IPS-NIHi7 (cell line): ENCODE results near the gene ARMCX6.
"Not testable (repeated sequence)": the region's sequence is repeated elsewhere in the genome, so short reads cannot be mapped to it uniquely, and the experiment has no call there.

Experiments
- DNase-seq: peaks from one replicate; pipeline ENCODE4 v3.0.0; 2012; ENCODE audit warnings: mixed read lengths; ENCODE audit errors: extremely low spot score

Gene ARMCX6

DNA sequence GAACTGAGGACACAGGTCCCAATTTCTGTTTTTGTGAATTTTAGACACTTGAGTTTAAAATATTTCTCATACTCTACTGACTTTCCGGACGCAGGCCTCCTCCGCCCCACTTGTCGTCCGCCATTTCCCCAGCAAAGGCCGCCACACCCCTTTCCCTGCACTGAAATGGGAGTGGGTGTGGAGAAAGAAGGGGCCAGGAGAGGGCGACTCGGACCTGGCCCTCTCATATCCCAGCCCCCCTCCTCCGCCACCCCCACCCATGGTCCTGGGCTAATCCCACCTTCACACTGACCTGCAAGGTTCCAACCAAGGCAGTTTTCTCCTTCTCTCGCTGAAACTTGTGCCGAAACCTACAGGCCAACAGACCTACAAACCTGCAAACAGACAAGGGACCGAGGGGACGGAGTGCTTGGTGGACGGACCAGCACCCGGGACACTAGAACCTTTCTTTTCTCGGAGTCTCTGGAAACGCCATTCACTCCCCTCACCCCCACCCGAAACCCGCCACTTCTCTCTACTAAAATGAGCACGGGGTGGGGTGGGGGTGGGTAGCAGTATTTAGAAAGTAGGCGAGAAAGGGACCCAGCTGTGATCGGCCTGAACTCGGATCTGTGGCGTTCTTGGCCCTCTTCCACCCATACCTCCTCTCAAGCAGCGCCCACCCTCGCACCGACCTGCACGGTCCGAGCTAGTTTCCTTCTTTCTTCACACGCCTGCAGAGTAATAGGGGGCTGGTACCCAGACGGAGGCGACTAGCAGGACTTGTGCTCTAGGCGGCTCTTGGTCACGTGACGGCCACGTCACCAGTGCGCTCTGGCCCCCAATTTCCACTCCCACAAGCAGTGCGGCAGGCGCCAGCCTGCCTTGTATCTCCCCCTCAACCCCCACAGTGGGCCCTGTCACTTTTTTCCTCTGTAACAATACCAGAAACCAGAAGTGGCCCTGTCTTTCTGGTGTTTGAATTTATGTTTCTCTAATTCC lies at the start of gene ARMCX6:
Gene ARMCX6, minus strand, starts transcription at position 790 of the 981 bp plus-strand sequence. CDS start 1,380 bp downstream, outside the sequence.
- DNase-seq = peak; percentile 68

DNA sequence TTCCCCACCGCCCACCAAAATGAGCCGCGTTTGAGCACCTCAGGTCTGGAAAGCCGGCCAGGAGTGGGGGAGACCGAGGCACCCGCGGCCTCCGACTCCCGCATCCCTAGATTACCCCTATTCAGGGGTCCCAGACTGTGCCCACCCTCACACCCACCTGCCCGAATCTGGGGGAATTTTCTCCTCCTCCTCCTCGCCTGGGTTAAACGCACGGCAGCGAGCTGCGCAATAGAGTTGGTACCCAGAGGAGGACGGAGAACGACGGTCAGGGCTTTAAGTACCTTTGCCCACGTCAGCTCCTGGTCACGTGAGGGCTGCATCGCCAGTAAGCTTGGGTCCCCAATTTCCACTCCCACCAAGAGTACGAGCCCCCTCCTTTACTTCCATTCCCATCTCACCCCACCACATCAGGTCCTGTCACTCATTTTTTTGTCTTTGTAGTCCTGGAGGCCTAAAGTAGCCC lies 41.8 kb upstream of the ARMCX6 start, which contains the start of gene ARMCX2:
Gene ARMCX2, minus strand, starts transcription at position 250 of the 463 bp plus-strand sequence. CDS start 2,262 bp downstream, outside the sequence.
- DNase-seq = peak; percentile 59

- peak; percentile 84 for DNase-seq
Observed at GRCh38 chrX:101658661-101659491, 41.1 kb upstream of the ARMCX6 start.

GRCh38 chrX:101657495-101657894 lies 39.7 kb upstream of the ARMCX6 start:
- DNase-seq = no peak

GRCh38 chrX:101656817-101657216 lies 39.0 kb upstream of the ARMCX6 start:
- no peak for DNase-seq

DNA sequence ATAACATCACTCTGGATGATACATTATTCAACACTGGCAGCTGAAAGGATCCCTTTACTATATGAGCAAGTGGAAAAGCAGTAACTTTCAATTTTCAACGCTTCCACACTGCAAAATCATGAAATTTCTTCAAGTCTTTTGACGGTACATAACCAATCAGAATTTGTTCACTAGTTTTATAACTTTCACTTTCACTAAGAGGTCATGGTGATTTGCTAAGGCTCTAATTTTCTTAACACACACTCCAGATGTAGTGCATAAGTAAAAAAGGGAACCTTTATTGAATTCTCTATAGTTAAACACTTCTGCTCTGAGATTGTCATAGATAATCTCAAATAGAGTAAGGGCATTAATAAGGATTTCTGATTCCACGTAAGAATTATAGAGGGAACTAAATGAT lies 37.7 kb upstream of the ARMCX6 start:
- no peak for DNase-seq

DNA sequence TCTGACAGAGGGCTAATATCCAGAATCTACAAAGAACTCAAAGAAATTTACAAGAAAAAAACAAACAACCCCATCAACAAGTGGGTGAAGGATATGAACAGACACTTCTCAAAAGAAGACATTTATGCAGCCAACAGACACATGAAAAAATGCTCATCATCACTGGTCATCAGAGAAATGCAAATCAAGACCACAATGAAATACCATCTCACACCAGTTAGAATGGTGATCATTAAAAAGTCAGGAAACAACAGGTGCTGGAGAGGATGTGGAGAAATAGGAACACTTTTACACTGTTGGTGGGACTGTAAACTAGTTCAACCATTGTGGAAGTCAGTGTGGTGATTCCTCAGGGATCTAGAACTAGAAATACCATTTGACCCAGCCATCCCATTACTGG lies 29.9 kb upstream of the ARMCX6 start:
- not testable (repeated sequence) for DNase-seq

DNA sequence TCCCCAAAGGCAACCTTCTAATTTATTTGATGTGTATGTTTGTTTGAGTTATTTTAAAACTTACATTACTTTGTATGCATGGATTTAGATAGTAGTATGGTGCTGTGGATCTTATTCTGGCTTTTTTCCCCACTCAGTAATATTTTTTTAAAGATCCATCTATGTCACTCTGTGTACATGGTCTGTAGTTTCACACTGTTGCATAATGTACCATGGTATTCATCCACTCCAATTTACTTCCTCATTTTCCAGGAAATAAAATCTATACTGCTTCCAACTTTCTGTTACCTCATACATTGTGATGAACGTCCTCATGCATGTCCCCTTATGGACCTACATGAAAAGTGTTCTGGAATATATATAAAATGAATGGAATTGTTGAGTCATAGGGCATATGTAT lies 24.3 kb upstream of the ARMCX6 start:
- DNase-seq = no peak

DNA sequence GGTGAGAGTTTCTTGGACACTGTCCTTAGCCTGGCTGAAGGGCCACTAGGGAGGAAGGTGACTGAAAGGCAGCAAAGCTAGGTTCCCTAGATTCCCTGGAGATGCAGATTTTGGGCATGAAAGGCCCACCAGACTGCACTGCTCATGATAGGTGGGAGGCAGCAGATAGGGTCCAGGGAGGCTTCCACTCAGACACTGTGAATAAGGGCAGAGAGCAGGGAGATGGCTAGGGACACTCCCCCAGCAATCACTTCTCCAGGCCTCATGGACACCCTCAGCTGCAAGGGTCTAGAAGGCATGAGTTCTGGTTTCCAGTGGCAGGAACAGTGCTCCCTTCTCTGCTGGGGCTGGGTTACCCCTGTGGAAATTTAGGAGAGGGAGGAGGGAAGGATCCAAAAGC lies 21.8 kb upstream of the ARMCX6 start:
- no peak for DNase-seq

GRCh38 chrX:101619364-101619763 lies 1.6 kb upstream of the ARMCX6 start:
- DNase-seq = no peak

DNA sequence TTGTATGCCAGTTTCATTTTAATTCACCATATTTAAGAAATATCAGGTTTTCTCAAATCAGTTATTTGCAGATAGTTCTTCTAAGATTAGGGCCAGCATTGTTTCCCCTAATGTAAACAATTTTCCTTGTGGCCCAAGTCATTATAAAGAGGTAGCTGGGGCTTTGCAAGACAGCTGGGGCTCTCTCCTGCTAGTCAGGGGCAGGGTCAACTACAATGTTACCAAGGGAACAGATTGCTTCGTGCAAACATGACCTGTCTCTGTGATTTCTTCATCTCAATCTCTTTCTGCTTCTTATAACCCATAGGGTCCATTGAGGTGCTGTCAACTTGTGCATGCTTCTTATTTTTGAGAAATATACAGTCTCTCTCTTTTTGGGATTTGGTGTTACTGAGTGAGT lies 12.1 kb downstream of the ARMCX6 start:
- DNase-seq = no peak

GRCh38 chrX:101605146-101605545 lies 12.7 kb downstream of the ARMCX6 start:
- DNase-seq = no peak

DNA sequence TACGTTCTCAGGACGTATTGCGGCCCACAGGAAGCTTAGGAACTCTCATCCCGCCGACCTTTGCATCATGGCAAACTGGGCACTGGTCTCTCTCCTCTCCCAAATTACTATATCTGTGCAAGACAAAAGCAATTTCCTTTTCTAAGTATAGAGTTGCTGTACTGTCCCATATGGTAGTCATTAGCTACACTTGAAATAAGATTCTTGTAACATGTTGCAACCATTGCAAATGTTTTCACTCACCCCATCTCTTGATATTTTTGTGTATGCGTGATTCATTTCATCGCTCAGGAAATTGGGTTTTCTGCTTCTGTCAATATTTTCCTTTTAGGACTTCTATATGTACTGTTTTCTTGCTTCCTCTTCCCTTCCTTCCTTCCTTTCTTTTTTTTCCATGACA lies 15.7 kb downstream of the ARMCX6 start:
- no peak for DNase-seq

DNA sequence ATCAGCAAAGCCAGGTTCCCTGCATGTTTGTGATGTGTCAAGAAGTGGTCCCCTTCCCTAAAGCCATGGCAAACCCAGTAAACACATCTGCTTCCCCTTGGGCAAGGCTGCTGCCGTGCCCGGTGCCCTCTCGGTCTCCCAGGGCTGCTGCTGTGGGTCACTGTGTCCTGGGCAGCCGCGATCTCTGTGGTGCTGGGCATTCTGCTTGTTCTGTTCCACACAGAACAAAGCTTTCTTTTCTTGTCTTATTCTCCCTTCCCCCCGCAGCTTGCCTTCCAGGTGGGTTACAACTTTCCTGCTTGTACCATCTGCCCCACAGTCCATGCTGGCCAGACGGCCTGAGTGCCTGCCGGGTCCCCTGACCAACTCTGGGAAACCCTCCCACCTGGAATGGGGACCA lies 18.2 kb downstream of the ARMCX6 start:
- DNase-seq = not testable (repeated sequence)

- DNase-seq = peak; percentile 61
Observed at GRCh38 chrX:101595739-101596419, 21.9 kb downstream of the ARMCX6 start.
